Uterine smooth muscle cell (primary cell): Measurements from ENCODE around the gene OR6B1. TPM values are rescaled to one million over a fixed set of nuclear protein-coding genes. Genes with fewer than 3 reads are reported as not detected.

Experiments used
- total RNA-seq: library from RNA; depleted of rRNA; stranded (reverse); fragments of >200 nt; gene quantifications from 2 replicates; pipeline ENCODE4 v1.2.3, GENCODE V29; 2014

OR6B1 gene
- under 0.01 TPM in 1 of 2 replicates, not detected in the other for total RNA-seq

GRCh38 chr7:144000020-144000419 is at the start of gene OR6B1:
Gene OR6B1, plus strand, starts transcription at chr7:144000320. Its CDS starts 3,677 bp downstream, at chr7:144003997.

DNA sequence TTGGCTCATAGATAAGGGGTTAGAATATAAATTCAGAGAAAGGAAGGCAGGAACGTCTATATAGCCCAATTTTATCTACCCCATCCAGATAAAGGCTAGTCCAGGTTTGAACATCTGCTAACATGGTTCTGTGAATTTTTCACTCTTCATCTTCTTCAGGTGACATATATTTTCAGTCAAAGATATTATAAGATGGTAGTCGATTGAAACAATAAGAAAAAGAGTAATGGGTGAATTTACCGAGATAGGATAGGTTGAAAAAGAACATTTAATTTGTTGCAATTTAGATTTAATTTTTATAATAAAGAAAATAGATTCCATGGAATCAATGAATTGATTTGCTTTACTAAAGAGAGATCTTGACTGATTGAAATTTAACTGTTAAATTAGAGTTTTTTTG is 45.6 kb upstream of the OR6B1 start, which contains the start of gene OR2F1:
Gene OR2F1, plus strand, starts transcription at position 301 of the 400 bp plus-strand sequence. CDS start 5,127 bp downstream, outside the sequence.

GRCh38 chr7:144048648-144049047 is 48.5 kb downstream of the OR6B1 start, which contains the start of gene OR2A5:
Gene OR2A5, plus strand, starts transcription at chr7:144048948. Its CDS starts 1,454 bp downstream, at chr7:144050402.

Other genes starting within 250 kb of the OR6B1 start
- gene CTAGE6, start 242.6 kb upstream of the OR6B1 start, total RNA-seq: 0.12 and 0.44 TPM in 2 replicates
- 63.2 and 68.2 TPM in 2 replicates for gene TCAF1, start 98.1 kb upstream of the OR6B1 start, total RNA-seq
- gene OR2F2, start 65.1 kb upstream of the OR6B1 start, total RNA-seq: not detected in 2 replicates
- gene OR2F1, start 45.5 kb upstream of the OR6B1 start, total RNA-seq: under 0.01 TPM in 1 of 2 replicates, not detected in the other
- gene OR2A5, start 48.6 kb downstream of the OR6B1 start, total RNA-seq: not detected in 2 replicates
- not detected in 2 replicates for gene OR2A25, start 69.5 kb downstream of the OR6B1 start, total RNA-seq
- not detected in 2 replicates for gene OR2A12, start 86.0 kb downstream of the OR6B1 start, total RNA-seq
- not detected in 2 replicates for gene OR2A2, start 109.3 kb downstream of the OR6B1 start, total RNA-seq
- not detected in 2 replicates for gene OR2A14, start 122.9 kb downstream of the OR6B1 start, total RNA-seq
- gene CTAGE4, start 183.1 kb downstream of the OR6B1 start, total RNA-seq: 1.7 TPM in 1 of 2 replicates, not detected in the other
- 1.5 and 2.1 TPM in 2 replicates for gene ARHGEF35, start 195.5 kb downstream of the OR6B1 start, total RNA-seq
- under 0.01 TPM in 1 of 2 replicates, not detected in the other for gene OR2A42, start 239.3 kb downstream of the OR6B1 start, total RNA-seq